ENCODE results near the gene MACROD2.
"Not testable (repeated sequence)": the region's sequence is repeated elsewhere in the genome, so short reads cannot be mapped to it uniquely, and the experiment has no call there.

The MACROD2 gene

DNA sequence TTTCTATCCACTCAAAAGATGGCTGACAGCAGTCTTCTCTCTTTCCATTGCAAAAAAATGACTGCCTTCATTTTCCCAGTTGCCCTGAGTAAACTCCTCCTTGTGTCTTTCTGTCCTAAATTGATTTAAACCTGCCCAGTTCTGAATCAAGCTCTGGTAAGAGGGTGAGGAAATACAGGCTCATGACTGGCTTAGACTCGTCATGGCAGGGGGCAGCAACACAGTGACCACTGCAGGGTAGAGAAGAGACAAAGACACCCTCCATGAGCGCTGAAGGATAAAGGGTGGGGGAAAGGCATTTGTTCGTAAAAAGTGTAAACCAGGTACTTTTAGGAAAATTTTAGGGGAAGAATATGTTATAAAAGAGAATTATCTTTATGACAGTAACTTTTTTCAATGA, 1080.3 kb downstream of the MACROD2 start:
- DNase-seq, result no peak

- DNase-seq, result no peak
Measured at GRCh38 chr20:15076785-15077184, 1081.5 kb downstream of the MACROD2 start.

DNA sequence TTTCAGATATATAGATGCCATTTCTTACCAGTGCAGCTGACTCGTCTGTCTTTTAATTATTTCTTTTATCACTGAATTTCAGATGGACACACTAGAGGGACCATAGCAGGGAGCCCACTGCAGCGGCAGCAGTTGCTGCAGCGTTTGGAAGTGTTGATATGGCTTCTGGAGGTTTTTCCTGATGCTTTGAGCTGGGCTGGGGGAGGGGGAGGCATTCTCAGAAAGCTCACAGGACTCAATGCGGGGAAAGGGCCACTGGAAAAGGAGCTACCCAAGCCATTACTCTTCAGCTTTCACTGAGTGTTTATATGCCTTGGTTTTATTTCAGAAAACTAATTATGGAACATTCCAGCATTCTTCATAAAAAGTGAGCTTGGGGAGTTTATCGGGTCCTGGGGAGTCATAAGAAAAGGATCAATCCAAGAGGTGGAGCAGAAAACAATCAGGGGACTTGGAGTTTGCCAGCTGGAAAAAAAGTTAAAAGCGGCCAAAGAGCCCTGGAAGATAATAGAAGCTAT, 1082.5 kb downstream of the MACROD2 start:
- no peak for DNase-seq

GRCh38 chr20:15079594-15080340, 1084.5 kb downstream of the MACROD2 start:
- no peak for DNase-seq

DNA sequence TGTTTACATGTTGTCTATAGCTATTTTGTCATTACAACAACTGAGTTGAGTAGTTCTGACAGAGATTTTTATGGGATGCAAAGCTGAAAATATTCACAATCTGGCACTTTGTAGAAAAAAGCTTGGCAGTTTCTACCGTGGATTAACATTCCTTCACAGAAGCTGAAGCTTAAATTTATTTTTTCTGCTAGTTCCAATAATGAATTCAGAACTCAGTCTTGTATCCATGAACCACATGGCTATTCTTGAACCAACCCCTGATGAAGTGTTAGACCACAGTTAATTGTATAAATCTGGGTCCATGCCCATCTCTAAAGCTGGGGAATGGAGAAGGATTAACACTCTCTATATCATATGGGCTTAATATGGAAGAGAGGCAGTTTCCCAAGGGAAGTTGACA, 1085.9 kb downstream of the MACROD2 start:
- no peak for DNase-seq

DNA sequence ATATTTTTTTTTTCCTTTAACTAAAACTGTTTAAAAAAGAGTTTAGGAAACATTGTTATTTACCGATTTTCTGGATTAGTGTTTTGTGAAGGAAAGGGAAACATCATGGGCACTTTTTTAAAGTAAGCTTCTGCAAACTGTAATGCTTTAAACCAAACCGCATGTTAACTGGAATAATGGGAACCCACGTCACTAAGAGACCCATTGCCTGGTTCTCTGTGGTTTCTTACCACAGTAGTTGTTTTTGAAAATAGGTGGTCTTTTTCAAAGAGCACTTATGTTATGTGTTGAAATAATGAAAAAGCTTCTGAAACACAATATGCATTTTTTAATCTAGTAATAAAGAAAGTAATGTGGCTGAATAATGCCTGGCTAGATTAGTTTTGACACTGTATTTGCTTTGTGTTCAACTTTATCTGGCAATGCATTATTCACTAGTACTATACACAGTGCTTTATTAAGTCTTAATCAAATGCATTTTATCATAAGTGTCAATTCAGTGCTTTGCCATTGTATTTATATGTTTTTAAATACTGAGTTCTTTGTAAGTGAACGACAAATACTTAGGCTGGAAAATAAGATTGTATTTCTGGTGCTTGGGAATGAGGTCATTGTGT, 1096.2 kb downstream of the MACROD2 start:
- no peak for DNase-seq

- no peak for DNase-seq
Measured at GRCh38 chr20:15098351-15098750, 1103.0 kb downstream of the MACROD2 start.

- no peak for DNase-seq
Measured at GRCh38 chr20:15099130-15099529, 1103.8 kb downstream of the MACROD2 start.

DNA sequence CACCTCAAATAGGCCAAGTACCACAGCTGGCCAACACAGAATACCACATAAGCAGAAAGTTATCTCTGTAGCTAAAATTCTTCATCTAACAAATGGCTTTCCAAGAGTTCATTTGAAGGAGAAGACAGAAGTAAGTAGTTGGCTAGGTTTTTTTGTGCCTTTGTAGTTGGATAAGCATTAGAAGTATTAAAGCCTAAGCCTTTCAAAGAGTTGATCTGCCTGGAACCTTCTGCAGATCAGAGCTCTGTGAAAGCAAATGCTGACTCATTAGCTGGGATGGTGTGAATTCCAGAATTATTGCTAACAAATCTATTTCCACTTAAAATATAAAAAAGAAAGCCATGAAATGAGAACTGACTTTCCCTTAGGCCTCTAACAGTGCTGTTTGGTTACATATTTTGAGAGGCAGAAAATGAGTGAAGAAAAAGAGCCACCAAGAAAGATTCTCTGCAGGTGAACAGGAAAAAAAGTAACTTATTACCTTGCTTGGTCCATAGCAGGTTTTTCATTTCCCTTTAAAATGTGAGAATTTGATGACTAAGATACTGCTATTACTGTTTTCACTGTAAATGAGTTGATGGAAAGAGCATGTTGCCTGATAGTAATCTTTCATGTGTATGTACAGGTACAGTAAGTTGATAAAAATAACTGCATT, 1105.3 kb downstream of the MACROD2 start:
- DNase-seq, result no peak

- DNase-seq, result no peak
Measured at GRCh38 chr20:15107931-15108330, 1112.6 kb downstream of the MACROD2 start.

- DNase-seq, result no peak
Measured at GRCh38 chr20:15109494-15109893, 1114.2 kb downstream of the MACROD2 start.

- no peak for DNase-seq
Measured at GRCh38 chr20:15111654-15112053, 1116.3 kb downstream of the MACROD2 start.

DNA sequence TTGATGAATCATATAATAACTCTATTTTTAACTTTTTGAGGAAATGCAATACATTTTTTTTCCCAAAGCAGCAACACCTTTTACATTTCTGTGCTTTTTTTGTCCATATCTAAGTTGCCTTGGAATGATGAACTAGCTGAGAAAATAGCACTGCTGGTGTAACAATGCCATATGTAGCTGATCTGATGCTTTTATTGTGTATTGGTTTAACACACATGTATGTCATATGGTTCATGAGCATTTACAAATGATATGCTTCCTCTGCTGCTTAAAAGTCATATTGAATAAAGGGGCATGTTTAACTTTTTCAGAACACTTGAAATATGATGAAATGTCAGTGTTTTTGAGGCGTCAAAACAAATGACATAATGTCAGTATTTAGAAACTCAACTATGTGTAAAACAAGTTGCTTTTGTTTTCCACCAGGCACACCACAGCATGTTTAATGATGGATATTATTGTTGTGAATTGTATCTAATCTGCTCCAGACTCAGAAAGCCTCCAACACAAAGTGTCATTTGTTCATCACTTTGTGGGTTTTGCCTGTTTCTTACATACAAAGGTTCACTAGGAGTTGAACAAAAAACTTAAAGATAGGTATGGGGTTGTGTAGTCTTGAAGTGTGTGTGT, 1117.9 kb downstream of the MACROD2 start:
- no peak for DNase-seq

- DNase-seq, result no peak
Measured at GRCh38 chr20:15119852-15120487, 1124.7 kb downstream of the MACROD2 start.

DNA sequence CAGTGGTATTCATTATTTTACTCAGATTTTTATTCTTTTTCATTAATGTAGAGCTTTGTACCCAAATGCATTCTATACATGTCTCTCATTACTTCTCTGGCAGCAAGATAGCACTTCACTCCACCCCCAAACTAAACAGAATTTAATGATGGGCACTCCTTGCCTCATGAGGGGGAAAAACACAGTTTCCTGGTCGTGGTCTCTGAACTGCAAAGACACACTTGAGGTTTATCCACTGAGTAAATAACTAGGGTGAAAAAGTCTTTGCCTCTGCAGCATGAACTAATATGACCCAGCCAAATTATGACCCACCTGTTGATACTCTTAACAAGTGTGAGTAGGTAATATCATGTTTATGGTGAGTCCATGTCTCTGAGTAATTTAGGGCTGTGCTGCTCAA, 1127.3 kb downstream of the MACROD2 start:
- DNase-seq, result no peak

- no peak for DNase-seq
Measured at GRCh38 chr20:15131176-15131575, 1135.9 kb downstream of the MACROD2 start.

DNA sequence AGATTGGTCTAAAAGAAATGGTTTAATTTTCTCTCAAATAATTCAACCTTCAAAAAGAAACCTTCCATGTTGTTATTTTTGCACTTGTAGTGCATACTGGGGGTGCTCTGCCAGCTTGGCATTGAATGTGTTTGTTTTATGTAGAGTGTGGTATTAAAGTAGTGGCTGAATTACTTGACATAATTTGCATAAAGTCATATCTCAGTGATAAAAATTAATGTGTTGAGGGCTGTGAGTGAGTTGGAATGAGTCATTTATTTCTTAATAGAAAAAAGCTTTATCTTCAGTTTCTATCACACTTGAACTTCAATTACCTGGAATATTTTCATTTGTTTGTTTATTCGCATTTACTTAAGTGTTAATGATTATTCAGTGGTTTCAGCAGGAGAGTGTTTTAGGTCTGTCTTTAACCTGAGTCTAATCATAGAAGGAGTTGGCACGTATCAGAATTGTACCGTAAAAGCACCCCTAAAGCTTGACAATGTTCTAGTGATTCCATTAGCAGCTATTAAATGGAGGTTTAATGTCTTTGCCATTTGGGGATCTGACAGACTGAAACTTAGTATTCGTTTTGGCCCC, 1143.3 kb downstream of the MACROD2 start:
- DNase-seq, result no peak

DNA sequence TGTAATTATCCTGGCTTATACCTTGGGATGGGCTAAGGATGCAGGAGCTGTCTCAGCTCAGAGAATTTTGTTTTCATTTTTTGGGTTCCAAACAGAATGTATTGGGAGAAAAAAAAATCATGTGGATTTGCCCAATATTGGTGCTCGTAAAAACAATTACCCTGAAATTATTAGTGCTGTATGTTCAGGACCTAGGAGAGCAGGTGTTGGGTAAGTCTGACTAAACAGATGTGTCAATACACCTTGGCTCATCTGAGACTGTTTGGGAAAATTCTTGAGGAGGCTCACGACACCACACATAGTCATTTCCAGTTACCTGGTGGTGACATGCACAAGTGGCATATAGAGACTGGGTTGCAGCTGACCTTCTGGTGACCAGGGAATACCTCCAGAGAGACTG, 1144.2 kb downstream of the MACROD2 start:
- DNase-seq, result no peak

- no peak for DNase-seq
Measured at GRCh38 chr20:15140286-15140685, 1145.0 kb downstream of the MACROD2 start.

DNA sequence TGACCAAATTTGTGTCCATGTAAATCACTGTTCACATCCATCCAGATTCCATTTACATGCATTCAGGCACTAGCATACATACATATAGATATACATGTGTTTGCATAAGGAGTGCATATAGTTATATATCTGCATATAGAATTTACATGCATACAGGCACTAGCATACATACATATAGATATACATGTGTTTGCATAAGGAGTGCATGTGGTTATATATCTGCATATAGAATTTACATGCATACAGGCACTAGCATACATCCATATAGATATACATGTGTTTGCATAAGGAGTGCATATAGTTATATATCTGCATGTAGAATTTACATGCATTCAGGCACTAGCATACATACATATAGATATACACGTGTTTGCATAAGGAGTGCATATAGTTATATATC, 1145.6 kb downstream of the MACROD2 start:
- not testable (repeated sequence) for DNase-seq

GRCh38 chr20:15141861-15142260, 1146.5 kb downstream of the MACROD2 start:
- DNase-seq, result no peak

DNA sequence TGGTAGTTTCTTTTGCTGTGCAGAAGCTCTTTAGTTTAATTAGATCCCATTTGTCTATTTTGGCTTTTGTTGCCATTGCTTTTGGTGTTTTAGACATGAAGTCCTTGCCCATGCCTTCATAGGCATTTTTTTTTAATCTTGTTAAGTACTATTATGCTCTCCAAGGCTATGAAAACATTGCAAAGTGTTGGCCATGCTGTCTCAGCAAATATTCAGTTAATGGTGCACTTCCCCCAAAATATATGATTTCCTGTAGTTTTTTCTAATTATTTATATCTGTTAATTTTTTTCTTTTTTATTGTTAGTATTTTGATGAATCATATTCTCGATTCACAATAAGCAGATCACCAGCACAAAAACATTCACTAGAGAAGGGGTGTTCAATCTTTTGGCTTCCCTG, 1148.2 kb downstream of the MACROD2 start:
- DNase-seq, result no peak

DNA sequence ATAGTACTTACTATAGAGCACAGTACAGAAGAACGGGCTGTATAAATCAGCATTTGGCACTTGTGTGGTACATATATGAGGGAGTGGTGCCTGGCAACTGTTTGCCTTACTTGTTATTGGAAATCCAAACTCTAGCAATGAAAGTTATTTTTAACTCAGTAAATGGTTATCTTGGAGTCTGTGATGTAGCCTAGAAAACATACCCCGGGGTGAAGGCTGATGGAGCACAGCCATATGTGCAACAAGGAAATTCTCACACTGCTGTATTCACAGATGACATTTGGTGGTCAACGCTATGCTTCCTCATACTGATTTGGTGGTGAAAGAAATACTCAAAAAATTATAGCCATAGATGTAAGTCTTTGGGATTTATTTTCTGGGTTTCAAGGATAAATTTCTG, 1149.6 kb downstream of the MACROD2 start:
- DNase-seq, result no peak
